ENCODE measurements around the gene ZNF462. TPM values are rescaled to one million over a fixed set of nuclear protein-coding genes. Genes with fewer than 3 reads are reported as not detected.

The ZNF462 gene
- polyA plus RNA-seq, 3 donors: 0.79 to 6.2 (median 3.5) TPM

DNA sequence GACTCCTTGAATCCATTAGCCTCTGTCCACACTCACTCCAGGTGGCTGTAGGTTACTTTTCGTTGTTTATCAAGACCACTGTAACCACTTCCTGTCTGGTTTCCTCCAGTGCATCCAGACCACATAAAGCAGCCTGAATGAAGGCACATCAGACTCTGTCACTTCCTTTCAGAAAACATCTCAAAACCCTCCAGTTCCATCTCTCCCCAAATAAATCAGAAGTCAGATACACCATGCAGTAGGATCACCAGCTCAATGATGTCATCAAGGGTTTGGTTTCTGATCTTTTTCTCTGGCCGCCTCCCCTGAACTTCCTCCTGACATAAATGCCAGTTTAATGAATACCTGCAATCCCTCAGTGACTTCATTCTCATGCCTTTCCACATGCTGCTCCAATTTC, 161.2 kb downstream of the ZNF462 start:
- WGBS, 3 donors: 38 to 59% (median 57%) methylated on average over 2 of the region's 2 CpGs
- no peak overlapping the region for H3K27ac ChIP-seq (ENCODE audit: low read depth, low read length)

DNA sequence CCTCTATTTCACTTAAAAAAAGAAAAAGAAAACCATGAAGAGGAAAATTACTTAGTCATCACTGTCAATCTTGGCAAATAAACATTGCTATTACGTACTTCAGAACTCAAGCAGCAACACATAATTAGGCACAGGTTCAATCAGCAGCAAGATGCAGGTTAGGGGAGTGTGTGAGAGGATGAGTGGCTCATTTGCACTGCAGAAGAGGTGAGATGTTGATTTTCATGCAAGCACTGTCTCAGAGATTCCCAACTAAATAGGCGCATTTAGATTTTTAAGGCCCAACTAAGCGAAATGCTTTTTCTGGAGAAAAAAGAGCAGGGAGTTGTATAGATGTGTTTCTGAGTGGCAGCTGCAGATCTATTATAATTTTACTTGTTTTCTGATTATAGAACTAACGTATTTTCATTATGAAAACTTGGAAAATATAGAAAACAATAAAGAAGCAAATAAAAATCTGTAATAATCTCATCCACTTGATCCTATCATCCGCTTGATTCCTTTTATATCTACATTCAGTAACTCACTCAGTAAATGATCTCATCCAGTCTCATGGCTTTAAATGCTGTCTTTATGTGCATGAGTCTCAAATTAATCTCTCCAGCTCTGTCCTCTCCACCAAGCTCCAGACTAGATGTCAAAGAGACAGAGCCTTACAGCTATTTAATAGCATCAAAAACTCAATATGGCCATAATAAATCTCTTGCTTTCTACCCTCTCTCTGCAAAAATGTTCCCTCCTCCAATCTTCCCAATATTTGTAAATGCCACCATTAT, 162.5 kb downstream of the ZNF462 start:
- H3K27ac ChIP-seq (ENCODE audit: low read depth, low read length): no peak overlapping the region
- WGBS, 3 donors: 87 to 92% (median 91%) methylated on average over 5 of the region's 5 CpGs

DNA sequence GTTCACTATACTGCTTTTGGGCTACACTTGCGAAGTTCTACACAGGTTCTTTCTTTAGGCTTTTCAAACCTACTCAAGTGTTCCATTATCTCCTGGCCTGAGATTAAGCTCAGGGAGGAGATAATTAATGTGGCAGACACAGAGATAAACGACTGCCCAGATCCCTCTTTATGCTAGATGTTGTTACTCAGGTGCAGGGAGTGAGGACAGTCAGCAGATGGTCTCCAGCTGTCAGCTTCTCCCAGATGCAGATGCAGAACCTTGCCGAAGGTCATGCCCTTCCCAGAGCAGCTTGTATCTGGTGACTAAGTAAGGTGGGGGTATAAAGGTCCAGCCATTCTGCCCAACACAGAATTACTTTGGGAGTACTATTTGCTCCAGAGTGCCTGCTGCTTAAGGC, 166.2 kb downstream of the ZNF462 start:
- H3K27ac ChIP-seq (ENCODE audit: low read depth, low read length): no peak overlapping the region
- WGBS, 3 donors: 60 to 68% (median 64%) methylated on average over 3 of the region's 3 CpGs

DNA sequence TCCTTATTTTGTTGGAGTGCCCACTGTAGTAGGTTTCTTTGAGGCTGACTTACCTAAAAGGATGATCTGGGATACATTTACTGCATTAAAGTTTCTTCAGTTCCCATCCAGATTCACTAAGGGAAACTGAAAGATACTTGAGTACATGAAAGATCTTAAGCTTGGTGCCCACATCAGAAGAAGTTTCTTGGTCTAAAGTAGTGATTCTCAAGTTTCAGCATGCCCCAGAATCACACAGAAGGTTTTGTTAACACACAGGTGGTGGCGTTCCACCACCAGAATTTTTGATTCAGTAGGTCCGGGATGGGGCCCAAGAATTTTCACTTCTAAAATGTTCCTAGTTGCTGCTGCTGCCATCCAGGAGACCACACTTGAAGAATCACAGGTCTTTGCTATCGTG, 171.0 kb downstream of the ZNF462 start:
- WGBS, 3 donors: 74 to 80% (median 80%) methylated on average over 3 of the region's 3 CpGs
- H3K27ac ChIP-seq (ENCODE audit: low read depth, low read length): no peak overlapping the region

DNA sequence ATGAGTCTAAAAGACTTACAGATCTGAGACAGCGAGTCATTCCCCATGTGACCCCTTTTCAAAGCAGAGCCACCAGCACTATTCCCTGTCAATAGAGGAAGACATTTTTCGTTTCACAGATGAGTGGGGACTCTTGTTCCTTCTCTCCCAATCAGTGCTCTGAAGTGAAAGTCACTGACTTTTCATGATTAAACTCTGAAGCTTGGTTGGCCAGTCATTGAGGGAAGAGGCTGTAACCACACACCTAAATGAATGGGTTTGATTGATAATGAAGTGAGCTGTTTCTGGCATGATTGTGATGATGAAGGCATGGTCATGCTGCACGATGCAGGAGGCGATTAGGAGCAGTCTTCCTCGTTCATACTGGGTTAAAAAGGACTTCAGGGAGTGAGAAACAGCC, 171.9 kb downstream of the ZNF462 start:
- WGBS, 3 donors: 72 to 83% (median 75%) methylated on average over 5 of the region's 5 CpGs
- no peak overlapping the region for H3K27ac ChIP-seq (ENCODE audit: low read depth, low read length)

DNA sequence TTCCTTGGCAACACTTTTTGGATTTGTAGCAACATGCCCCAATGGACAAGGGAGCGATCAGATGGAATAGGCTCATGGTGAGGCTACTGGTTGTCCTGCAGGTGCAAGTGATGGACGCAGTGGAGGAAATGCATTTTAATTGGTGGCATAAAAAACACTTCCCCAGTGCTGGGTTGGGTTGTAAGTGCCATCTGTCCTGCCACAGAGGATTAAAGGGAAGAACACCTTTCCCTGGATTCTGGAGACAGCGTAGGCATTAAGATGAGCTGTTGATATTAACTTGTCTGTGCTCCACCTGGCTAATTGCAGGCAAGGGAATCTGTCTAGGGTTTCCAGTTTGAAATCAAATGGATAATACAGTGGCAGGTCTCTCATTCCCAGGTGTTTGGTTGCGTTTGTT, 173.4 kb downstream of the ZNF462 start:
- 86 to 91% (median 90%) methylated on average over 4 of the region's 4 CpGs for WGBS, 3 donors
- no peak overlapping the region for H3K27ac ChIP-seq (ENCODE audit: low read depth, low read length)

DNA sequence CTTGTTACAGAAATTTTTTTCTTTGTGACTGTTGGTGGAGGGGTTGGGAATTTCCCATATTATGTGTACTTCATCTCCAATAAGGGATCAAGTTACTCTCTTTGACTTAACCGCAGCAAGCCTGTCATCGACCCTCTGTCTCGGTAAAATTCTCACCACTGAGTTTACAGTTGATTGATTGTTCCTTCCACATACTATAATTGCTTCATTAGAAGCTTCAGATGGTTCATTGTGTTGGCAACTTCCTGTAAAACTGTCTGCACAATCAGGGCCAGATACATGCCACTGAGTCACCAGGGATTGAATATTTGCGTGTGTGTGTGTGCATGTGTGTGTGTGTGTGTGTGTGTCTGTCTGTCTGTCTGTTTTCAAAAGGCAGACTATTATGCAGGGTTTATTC, 176.6 kb downstream of the ZNF462 start:
- no peak overlapping the region for H3K27ac ChIP-seq (ENCODE audit: low read depth, low read length)
- 27 to 50% (median 45%) methylated on average over 4 of the region's 4 CpGs for WGBS, 3 donors

DNA sequence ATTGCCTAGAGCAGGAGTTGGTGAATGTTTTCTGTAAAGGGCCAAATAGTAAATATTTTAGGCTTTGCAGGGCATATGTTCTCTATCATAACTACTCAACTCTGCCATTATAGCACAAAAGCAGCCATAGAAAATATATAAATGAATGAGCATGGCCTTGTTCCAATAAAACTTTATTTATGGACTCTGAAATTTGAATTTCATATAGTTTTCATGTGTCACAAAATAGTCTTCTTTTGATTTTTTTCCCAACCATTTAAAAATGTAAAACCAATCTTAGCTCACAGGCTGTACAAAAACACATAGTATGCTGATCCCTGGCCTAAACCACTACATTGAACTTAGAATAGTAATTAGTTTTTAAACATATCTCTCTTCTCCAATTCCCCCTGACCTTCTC, 179.6 kb downstream of the ZNF462 start:
- H3K27ac ChIP-seq (ENCODE audit: low read depth, low read length): no peak overlapping the region

DNA sequence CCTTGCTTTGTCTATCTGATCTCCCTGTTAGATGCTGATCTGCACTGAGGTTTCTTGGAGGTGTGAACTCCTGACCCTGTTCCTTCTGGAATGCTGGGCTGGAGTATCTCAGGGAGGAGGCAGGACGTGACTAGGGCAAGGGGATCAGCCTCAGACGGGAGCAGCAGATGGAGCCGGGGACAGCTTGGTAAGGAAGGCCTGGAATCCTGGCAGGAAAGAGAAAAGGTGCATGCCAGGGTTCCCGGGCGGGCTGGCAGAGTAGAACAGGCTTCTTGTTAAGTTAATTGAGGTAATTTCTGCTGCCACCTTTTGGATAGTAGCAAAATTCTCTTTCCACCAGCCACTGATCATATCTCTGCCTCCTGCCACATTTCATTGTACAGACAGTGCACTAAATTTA, 180.9 kb downstream of the ZNF462 start:
- 37 to 60% (median 47%) methylated on average over 5 of the region's 5 CpGs for WGBS, 3 donors
- H3K27ac ChIP-seq (ENCODE audit: low read depth, low read length): no peak overlapping the region

DNA sequence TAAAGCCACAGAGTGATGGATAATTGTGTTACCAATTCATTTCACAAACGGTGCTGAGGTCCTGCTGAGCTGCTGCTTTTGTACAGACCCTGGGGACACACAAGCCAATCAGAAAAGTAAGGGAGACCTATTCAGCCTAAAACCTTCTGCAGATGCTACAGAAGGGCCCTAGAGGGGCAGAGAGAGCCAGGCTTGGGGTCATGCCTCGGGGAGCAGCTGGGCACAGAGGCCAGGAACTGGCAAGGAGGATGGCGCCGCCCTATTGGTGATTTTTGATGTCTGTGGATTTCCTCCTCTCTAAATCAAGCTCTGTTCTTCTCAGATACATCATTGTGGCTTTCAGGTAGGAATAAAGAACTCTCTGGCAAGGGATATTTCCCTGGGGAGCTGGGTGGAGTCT, 181.9 kb downstream of the ZNF462 start:
- H3K27ac ChIP-seq (ENCODE audit: low read depth, low read length): no peak overlapping the region
- 83 to 92% (median 87%) methylated on average over 4 of the region's 4 CpGs for WGBS, 3 donors

DNA sequence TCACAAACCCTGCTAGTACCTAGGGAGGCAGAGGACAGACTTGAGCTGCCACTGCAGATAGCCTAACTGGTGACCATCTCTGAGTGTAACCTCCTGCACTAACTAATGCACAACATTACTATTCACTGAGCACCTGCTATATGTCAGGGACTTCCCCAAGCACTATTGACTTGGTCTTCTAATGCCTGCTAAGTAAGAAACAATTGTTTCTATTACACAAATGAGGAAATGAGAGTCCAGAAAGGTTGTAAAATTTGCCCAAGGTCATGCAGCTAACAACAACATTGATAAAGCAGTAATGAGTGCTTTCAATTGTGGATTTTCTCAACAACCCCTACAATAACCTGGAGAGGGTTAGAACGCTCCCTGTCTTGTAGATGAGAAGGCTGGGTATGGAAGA, 183.7 kb downstream of the ZNF462 start:
- WGBS, 3 donors: 88 to 96% (median 90%) methylated on average over 1 of the region's 1 CpG
- H3K27ac ChIP-seq (ENCODE audit: low read depth, low read length): no peak overlapping the region

DNA sequence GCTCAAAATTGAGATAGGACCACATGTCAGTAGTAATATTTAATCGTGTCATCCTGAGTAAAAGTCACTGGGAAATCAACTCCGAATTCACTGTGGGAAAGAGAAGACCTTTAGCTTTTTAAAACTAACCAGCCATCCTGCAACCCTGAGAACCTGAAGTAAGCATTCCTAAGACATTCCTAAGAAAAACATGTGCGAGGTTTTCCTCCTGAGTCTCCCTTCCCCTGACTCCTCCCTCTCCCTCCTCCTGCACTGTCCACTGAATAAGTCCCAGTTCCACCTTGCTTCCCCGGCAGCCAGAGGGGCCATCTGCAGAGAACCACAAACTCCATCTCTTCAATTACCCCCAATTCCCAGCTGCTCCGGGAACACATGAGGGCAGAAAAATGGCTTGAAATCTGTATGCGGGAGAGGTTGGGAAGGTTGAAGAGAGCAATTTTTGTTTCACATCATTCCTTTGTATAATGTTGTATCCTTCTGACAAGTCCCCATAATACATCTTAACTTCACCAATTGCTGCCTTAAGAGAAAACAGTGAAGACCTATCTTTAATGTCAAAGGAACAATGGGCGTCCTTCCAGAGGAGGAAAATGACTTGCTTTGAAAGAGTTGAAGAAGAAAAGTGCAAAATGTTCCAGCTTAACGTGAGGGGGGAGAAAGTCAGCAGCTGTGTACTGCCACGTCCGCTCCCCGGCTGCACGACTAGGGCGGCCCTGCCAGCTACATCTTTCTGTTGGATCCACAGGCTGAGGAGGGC, 186.3 kb downstream of the ZNF462 start:
- H3K27ac ChIP-seq (ENCODE audit: low read depth, low read length): no peak overlapping the region
- WGBS, 3 donors: 62 to 76% (median 74%) methylated on average over 13 of the region's 13 CpGs

DNA sequence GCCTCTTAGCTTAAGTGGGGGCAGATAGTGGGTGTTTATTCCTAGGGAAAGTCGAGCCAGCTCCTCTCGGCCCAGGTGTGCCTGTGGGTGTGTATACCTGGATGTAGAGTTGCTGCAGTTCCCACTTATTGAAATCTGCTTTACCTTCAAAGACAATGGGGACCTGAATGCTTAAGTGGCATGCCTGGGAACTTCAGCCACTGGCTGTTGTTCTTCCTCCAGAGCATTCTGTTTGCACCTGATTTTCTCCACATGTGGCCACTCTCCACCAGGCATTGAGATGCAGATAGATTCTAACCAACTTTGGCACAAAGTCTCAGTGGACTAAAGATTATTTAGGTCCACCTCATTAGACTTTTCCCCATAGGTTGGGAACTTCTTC, 186.8 kb downstream of the ZNF462 start:
- H3K27ac ChIP-seq (ENCODE audit: low read depth, low read length): no peak overlapping the region
- 42 to 69% (median 57%) methylated on average over 2 of the region's 2 CpGs for WGBS, 3 donors

DNA sequence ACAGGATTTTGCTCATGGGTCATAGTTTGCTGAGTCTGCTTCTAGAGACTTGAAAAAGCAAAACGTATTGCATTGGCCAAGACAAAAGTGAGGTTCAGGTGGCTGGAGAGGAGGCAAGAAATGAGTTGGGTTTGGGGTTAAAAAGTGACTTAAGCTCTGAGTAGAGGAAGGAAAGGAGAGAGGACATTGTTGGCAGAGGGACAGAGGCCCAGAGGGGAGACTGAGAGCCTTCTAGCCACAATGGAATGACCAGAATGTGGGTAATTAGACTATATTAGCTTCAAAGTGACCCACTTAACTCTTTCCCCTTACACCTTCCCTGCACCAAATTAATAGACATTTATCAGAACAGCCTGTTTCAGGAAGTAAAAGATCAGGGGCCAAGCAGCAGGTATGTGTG, 188.4 kb downstream of the ZNF462 start:
- H3K27ac ChIP-seq (ENCODE audit: low read depth, low read length): no peak overlapping the region
- WGBS, 3 donors: 44 to 79% (median 65%) methylated on average over 1 of the region's 1 CpG

DNA sequence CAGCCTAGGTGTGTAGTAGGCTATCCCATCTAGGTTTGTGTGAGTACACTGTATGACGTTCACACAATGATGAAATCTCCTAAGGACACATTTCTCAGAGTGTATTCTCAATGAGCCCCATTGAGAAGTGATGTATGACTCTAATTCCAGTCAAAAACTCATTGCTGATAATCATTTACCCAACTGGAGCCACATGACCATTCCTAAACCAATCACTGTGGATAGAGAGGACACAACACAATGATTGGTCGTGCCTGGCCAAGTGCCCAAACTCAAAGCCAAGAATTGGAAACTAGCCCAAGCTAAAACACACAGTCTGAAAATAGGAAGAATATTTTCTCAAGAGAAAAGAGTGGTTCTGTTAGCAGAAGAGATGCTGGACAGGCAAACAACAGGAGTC, 191.2 kb downstream of the ZNF462 start:
- WGBS, 3 donors: 46 to 74% (median 70%) methylated on average over 2 of the region's 2 CpGs

DNA sequence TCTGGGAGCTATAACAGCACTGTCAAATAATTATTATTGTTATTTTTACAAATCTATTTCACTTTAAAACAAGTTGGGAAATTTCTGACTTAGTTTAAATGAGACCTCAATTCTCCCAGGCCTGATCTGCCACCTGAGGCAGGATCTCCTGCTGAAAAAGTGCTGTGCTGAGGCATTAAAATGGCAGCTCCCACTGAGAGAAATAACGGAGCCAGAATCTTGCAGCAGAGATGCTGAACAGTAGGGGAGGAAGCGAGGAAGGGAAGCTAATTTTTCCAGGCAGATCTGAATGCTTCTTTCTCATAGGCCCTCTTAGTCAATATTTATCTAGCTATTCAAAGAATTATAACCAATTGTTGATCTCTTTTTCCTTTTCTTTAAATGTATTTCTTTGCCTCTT, 196.3 kb downstream of the ZNF462 start:
- 64 to 84% (median 82%) methylated on average over 2 of the region's 2 CpGs for WGBS, 3 donors
- no peak overlapping the region for H3K27ac ChIP-seq (ENCODE audit: low read depth, low read length)

More for the DNA sequence above, 191.2 kb downstream of the ZNF462 start:
- no peak overlapping the region for H3K27ac ChIP-seq (ENCODE audit: low read depth, low read length)

DNA sequence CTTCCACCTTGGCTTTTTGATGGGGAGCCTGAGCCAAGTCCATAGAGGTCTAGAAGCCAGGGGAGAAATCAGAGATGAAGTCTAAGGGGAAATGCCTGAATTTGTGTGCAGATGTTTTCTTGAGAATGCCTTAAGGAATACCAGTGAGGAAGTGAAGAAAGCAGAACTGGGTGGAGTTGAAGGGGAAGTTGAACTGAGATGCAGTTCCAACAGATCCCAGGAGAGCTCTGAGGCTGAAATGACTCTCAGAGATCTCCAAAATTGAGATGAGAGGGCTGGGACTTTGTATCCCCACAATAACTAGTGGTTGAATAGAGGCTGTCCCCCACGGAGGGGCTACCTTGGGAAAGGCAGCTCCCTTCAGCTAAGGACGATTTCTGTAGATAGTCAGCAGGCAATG, 197.1 kb downstream of the ZNF462 start:
- no peak overlapping the region for H3K27ac ChIP-seq (ENCODE audit: low read depth, low read length)
- WGBS, 3 donors: 51 to 72% (median 57%) methylated on average over 2 of the region's 2 CpGs
